Body of pancreas (tissue), 4 donors: Measurements from ENCODE around the gene MARS1. TPM values are rescaled to one million over a fixed set of nuclear protein-coding genes. Genes with fewer than 3 reads are reported as not detected.

Source experiments
- ATAC-seq: fragments of 150-250 bp; one replicate; pipeline ENCODE4 v1.9.1; 2016
- DNase-seq, 4 donors: peaks; one replicate each; pipeline ENCODE4 v3.0.0-alpha.2; 2019
- H3K27ac ChIP-seq, 4 donors: fragments of 200-600 bp; sonication (generic); 1 replicate in 3 of 4; 2 replicates in 1 of 4; pipeline versions ENCODE4 v1.5.1 to v1.6.1; 2016 to 2019; ENCODE audit warnings: mild to moderate bottlenecking in 1 of 4, mixed read lengths in 1 of 4, moderate library complexity in 1 of 4
- H3K27me3 ChIP-seq, 2 donors: fragments of 200-600 bp; sonication (generic); one replicate each; pipeline ENCODE4 v1.6.0; 2016; ENCODE audit warnings: mild to moderate bottlenecking in 1 of 2
- H3K36me3 ChIP-seq, 2 donors: fragments of 200-600 bp; sonication (generic); replicated peaks in 1 of 2; 2 replicates each; pipeline ENCODE4 v1.5.1; 2016; ENCODE audit warnings: low read depth in 2 of 2; ENCODE audit not compliant: insufficient read depth in 1 of 2
- H3K4me1 ChIP-seq: fragments of 200-600 bp; sonication (generic); one replicate; pipeline ENCODE4 v1.6.0; 2016
- H3K4me3 ChIP-seq, 2 donors: fragments of 200-600 bp; sonication (generic); 1 replicate in 1 of 2; 2 replicates in 1 of 2; pipeline ENCODE4 v1.5.1; 2016 to 2019
- H3K9me3 ChIP-seq, 3 donors: fragments of 200-600 bp; sonication (generic); 1 replicate in 2 of 3; 2 replicates in 1 of 3; pipeline ENCODE4 v1.5.1; 2016
- POLR2A ChIP-seq, 3 donors: fragments of 450-650 bp; IDR thresholded peaks; one replicate each; pipeline ENCODE4 v1.6.1; 2016; ENCODE audit warnings: antibody characterized with exemption in 3 of 3, mild to moderate bottlenecking in 2 of 3
- WGBS, 2 donors: methylation state at CpG; one replicate each; pipeline ENCODE4 v1.1.5; 2017; 5-methylcytosine and 5-hydroxymethylcytosine counted together
- intact Hi-C: fragments of 100-400 bp; cut with DNase I; formaldehyde crosslinking; loops from one replicate; pipeline ENCODE4 v1.15.1; 2023
- total RNA-seq, 2 donors: library from RNA; depleted of rRNA; stranded (reverse); fragments of >200 nt; gene quantifications; one replicate each; pipeline ENCODE4 v1.1.0, GENCODE V29; 2016
- TF ChIP-seq, protein P1 (sequence below), 7 experiments: fragments of 450-650 bp in 4 of 7; fragments of 200-600 bp in 3 of 7; sonication (generic) in 3 of 7; IDR thresholded peaks; one replicate each; pipeline ENCODE4 v1.5.1; 2016 to 2019; ENCODE audit warnings: antibody characterized with exemption in 7 of 7

MARS1 gene
- total RNA-seq, 2 donors from 2014 or later = 61.7 to 103 TPM

DNA sequence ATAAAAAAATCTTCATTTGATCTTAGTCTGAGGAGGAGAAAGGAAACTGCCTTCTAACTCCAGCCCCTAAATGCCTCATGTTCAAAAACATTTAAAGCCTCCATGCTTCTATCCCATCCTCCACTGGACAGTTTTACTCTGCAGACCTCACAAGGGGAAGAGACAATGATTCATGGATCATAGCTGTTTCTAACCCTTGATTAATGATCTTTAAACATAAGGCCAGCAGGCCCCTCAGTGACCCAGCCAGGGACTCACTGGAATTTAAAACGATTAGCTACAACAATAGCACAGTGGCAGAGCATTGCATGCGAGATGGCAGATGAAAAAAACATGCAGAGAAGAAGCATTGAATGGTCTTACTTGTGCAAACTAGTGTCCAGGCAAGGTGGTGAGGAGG, 53.1 kb downstream of the MARS1 start:
- Histone ChIP-seq H3K9me3 (no peaks in the 10 kb centered on the region), H3K27me3 (no peaks in the 10 kb centered on the region), H3K4me1 (peaks cover 15% of the 10 kb centered on the region), H3K27ac (no peak overlapping the region), H3K36me3 (no peaks in the 10 kb centered on the region), H3K4me3 (no peak overlapping the region)
- WGBS, 2 donors = 30 to 39% methylated on average over 2 of the region's 2 CpGs
- ATAC-seq = no peak
- DNase-seq = no peak
- TF ChIP-seq, protein P1, sequence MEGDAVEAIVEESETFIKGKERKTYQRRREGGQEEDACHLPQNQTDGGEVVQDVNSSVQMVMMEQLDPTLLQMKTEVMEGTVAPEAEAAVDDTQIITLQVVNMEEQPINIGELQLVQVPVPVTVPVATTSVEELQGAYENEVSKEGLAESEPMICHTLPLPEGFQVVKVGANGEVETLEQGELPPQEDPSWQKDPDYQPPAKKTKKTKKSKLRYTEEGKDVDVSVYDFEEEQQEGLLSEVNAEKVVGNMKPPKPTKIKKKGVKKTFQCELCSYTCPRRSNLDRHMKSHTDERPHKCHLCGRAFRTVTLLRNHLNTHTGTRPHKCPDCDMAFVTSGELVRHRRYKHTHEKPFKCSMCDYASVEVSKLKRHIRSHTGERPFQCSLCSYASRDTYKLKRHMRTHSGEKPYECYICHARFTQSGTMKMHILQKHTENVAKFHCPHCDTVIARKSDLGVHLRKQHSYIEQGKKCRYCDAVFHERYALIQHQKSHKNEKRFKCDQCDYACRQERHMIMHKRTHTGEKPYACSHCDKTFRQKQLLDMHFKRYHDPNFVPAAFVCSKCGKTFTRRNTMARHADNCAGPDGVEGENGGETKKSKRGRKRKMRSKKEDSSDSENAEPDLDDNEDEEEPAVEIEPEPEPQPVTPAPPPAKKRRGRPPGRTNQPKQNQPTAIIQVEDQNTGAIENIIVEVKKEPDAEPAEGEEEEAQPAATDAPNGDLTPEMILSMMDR (IDR thresholded peaks at IDR 0.05) = no peak
- TF ChIP-seq POLR2A (IDR thresholded peaks at IDR 0.05) = no peak
- intact Hi-C loops = no loop called here

DNA sequence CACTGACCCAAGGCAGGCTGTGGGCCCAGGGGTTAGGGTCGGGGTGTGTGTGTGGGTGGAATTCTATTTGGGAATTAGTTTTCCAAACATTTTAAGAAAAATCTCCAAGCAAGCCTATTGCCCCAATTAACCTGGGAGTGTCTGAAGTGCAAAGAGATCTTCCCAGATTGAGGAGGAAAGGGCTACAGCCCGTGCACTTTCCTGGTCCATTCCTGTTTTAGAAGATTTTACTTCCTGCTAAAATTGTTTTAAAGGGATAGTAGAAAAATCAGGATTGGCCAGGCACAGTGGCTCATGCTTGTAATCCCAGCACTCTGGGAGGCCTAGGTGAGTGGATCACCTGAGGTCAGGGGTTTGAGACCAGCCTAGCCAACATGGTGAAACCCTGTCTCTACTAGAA, 53.8 kb downstream of the MARS1 start:
- Histone ChIP-seq H3K9me3 (no peaks in the 10 kb centered on the region), H3K27ac (no peak overlapping the region), H3K36me3 (no peaks in the 10 kb centered on the region), H3K4me1 (peaks cover 16% of the 10 kb centered on the region), H3K27me3 (no peaks in the 10 kb centered on the region), H3K4me3 (no peak overlapping the region)
- DNase-seq = no peak
- WGBS, 2 donors = 81 to 87% methylated on average over 2 of the region's 2 CpGs
- intact Hi-C loops = no loop called here
- ATAC-seq = no peak
- TF ChIP-seq POLR2A (IDR thresholded peaks at IDR 0.05) = no peak
- TF ChIP-seq, protein P1 (IDR thresholded peaks at IDR 0.05) = no peak

DNA sequence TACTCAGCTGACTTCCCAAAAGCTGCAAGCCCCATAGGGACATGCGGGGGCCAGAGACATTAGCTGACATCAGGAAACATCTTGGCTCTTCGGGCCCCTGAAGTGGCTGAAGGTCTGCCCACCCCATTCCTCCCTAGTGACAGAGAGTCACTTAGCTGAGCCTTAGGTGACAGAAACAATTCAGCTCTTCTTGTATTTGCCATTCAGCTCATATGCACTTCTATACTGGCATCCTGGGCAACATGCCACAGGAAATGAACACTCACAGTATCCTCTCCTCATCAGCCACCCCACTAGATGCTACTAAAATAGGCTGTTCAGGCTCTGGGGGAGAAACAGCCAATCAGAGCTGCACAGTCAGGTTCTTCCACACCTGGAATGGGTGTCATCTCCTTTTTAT, 55.7 kb downstream of the MARS1 start:
- ATAC-seq = no peak
- DNase-seq = no peak
- Histone ChIP-seq H3K27me3 (no peaks in the 10 kb centered on the region), H3K9me3 (no peaks in the 10 kb centered on the region), H3K4me3 (no peak overlapping the region), H3K36me3 (no peaks in the 10 kb centered on the region), H3K27ac (no peak overlapping the region), H3K4me1 (peaks cover 20% of the 10 kb centered on the region)
- 67 to 73% methylated on average over 2 of the region's 2 CpGs for WGBS, 2 donors
- intact Hi-C loops = no loop called here
- TF ChIP-seq POLR2A (IDR thresholded peaks at IDR 0.05) = no peak
- TF ChIP-seq, protein P1 (IDR thresholded peaks at IDR 0.05) = no peak

DNA sequence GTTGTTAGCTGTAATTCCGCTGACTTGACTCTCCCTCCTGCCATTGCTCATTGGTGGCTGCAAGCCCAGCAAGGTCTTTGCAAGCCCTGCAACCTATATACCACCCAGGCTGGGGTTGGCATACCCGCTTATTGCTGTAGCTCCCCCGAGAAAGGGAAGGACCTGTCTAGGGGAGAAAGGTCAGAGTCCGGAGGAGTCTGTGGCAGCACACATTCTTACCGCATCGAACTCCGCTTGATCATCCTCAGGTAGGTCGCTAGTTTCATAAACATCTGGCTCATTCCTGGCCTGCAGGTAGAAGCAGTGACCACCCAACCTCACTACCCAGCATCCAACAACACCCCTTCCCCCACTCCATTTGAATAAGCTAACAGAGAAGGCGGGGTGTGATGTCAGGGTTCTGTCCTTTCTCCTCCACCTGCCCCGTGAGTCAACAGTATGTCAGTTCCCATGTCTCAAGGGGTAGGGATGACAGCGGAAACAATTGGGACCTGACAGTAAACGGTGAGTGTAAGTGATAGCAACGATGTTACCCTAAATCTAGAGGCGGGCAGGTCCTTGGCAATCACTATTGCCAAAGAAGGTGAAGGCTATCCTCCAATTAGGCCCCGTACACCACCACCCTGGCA, 58.1 kb downstream of the MARS1 start:
- Histone ChIP-seq H3K36me3 (no peaks in the 10 kb centered on the region), H3K4me1 (peaks cover 26% of the 10 kb centered on the region), H3K27ac (peak overlapping the region; percentile 89 to 96 (median 92)), H3K9me3 (no peaks in the 10 kb centered on the region), H3K4me3 (peak overlapping the region; percentile 53 to 94), H3K27me3 (no peaks in the 10 kb centered on the region)
- intact Hi-C loops = no loop called here
- no peak for DNase-seq
- peak; percentile 21 for ATAC-seq
- no peak for TF ChIP-seq POLR2A (IDR thresholded peaks at IDR 0.05)
- TF ChIP-seq, protein P1 (IDR thresholded peaks at IDR 0.05) = no peak
- WGBS, 2 donors = 38 to 40% methylated on average over 15 of the region's 15 CpGs
